ENCODE measurements around the gene JARID2. TPM values are rescaled to one million over a fixed set of nuclear protein-coding genes. Genes with fewer than 3 reads are reported as not detected.

The JARID2 gene
- polyA plus RNA-seq, 1 donor (not counting 4 experiments of a cell fraction or from before 2014, with no cell fraction given), result 11.0 TPM

- H3K27ac ChIP-seq (ENCODE audit: control insufficient read depth, insufficient read depth, low read length), result no peak overlapping the region
- DNase-seq (ENCODE audit: low read depth, low spot score), result no peak
- H3K4me2 ChIP-seq (ENCODE audit: control insufficient read depth, extremely low read depth, insufficient read depth, low read depth, low read length), result no peak overlapping the region
- FAIRE-seq, result no peak
- H3K27me3 ChIP-seq (ENCODE audit: control insufficient read depth, extremely low read depth, insufficient read depth, low read length), result no peaks in the 10 kb centered on the region
- H4K20me1 ChIP-seq (ENCODE audit: control insufficient read depth, extremely low read depth, insufficient read depth, low read length), result peaks cover 8% of the 10 kb centered on the region
- H3K9ac ChIP-seq (ENCODE audit: control insufficient read depth, extremely low read depth, insufficient read depth, low read length), result no peak overlapping the region
- H3K36me3 ChIP-seq (ENCODE audit: control insufficient read depth in 2 of 2, extremely low read depth in 1 of 2, insufficient read depth in 2 of 2, low read length in 2 of 2), result peaks cover 0 to 6% of the 10 kb centered on the region in 2 experiments
- dilution Hi-C loops (cut with MboI; ENCODE audit: extremely low pct_ligation_motif_present, low sequenced_read_pairs), result no loop called here
- peaks cover 93% of the 10 kb centered on the region for H3K79me2 ChIP-seq (ENCODE audit: control insufficient read depth, insufficient read depth, low read length)
- H3K4me1 ChIP-seq (ENCODE audit: control insufficient read depth, extremely low read depth, insufficient read depth, low read length), result peaks cover 17% of the 10 kb centered on the region
- no peak overlapping the region for H2AFZ ChIP-seq (ENCODE audit: control insufficient read depth, low read length)
- H3K4me3 ChIP-seq (ENCODE audit: control insufficient read depth in 2 of 3, extremely low read depth in 1 of 3, insufficient read depth in 2 of 3, low read depth in 1 of 3, low read length in 3 of 3), result no peak overlapping the region
- peaks cover 6% of the 10 kb centered on the region for H3K9me1 ChIP-seq (ENCODE audit: control insufficient read depth, extremely low read depth, insufficient read depth, low read length)
- TF ChIP-seq CTCF (optimal IDR thresholded peaks at IDR 0.05 in 1 of 3, IDR thresholded peaks at IDR 0.05 in 1 of 3, conservative IDR thresholded peaks at IDR 0.05 in 1 of 3; ENCODE audit: extremely low read depth in 1 of 3, insufficient read depth in 2 of 3, low read length in 3 of 3), result no peak
- TF ChIP-seq EZH2 (IDR thresholded peaks at IDR 0.05; ENCODE audit: low read length), result no peak
- no peaks in the 10 kb centered on the region for H3K9me3 ChIP-seq (ENCODE audit: control insufficient read depth, low read depth, low read length)
These were observed 133.0 kb downstream of the JARID2 start for GRCh38 chr6:15378866-15379265.

GRCh38 chr6:15380351-15380750, 134.5 kb downstream of the JARID2 start:
- Histone ChIP-seq H3K36me3 (ENCODE audit: control insufficient read depth in 2 of 2, extremely low read depth in 1 of 2, insufficient read depth in 2 of 2, low read length in 2 of 2) (peaks cover 0 to 6% of the 10 kb centered on the region in 2 experiments), H3K9me1 (ENCODE audit: control insufficient read depth, extremely low read depth, insufficient read depth, low read length) (peaks cover 3% of the 10 kb centered on the region), H3K27ac (ENCODE audit: control insufficient read depth, insufficient read depth, low read length) (no peak overlapping the region), H4K20me1 (ENCODE audit: control insufficient read depth, extremely low read depth, insufficient read depth, low read length) (peaks cover 8% of the 10 kb centered on the region), H3K4me3 (ENCODE audit: control insufficient read depth in 2 of 3, extremely low read depth in 1 of 3, insufficient read depth in 2 of 3, low read depth in 1 of 3, low read length in 3 of 3) (no peak overlapping the region), H3K4me1 (ENCODE audit: control insufficient read depth, extremely low read depth, insufficient read depth, low read length) (peaks cover 19% of the 10 kb centered on the region), H3K27me3 (ENCODE audit: control insufficient read depth, extremely low read depth, insufficient read depth, low read length) (no peaks in the 10 kb centered on the region), H2AFZ (ENCODE audit: control insufficient read depth, low read length) (no peak overlapping the region), H3K79me2 (ENCODE audit: control insufficient read depth, insufficient read depth, low read length) (peaks cover 92% of the 10 kb centered on the region), H3K4me2 (ENCODE audit: control insufficient read depth, extremely low read depth, insufficient read depth, low read depth, low read length) (no peak overlapping the region), H3K9ac (ENCODE audit: control insufficient read depth, extremely low read depth, insufficient read depth, low read length) (no peak overlapping the region), H3K9me3 (ENCODE audit: control insufficient read depth, low read depth, low read length) (no peaks in the 10 kb centered on the region)
- DNase-seq (ENCODE audit: low read depth, low spot score) (no peak), FAIRE-seq (no peak)
- TF ChIP-seq CTCF (optimal IDR thresholded peaks at IDR 0.05 in 1 of 3, IDR thresholded peaks at IDR 0.05 in 1 of 3, conservative IDR thresholded peaks at IDR 0.05 in 1 of 3; ENCODE audit: extremely low read depth in 1 of 3, insufficient read depth in 2 of 3, low read length in 3 of 3) (no peak), EZH2 (IDR thresholded peaks at IDR 0.05; ENCODE audit: low read length) (no peak)
- dilution Hi-C loops (cut with MboI; ENCODE audit: extremely low pct_ligation_motif_present, low sequenced_read_pairs), result no loop called here

All from keratinocyte (primary cell).